Stimulated activated CD4-positive, alpha-beta T cell treated with anti-CD3 and anti-CD28 coated beads, TNF-alpha, amount 100 ng/mL, for 4 hours (primary cell): ENCODE results near the gene SLC38A10.
A peak's percentile ranks its signal among the peaks of the same experiment; 100 is the strongest.

Experiments used
- DNase-seq, 3 experiments: peaks; one replicate each; pipeline ENCODE4 v3.0.0-alpha.2; 2020; ENCODE audit warnings: low read depth in 3 of 3

SLC38A10 gene

GRCh38 chr17:81298991-81299738, 4.1 kb upstream of the SLC38A10 start:
- DNase-seq: no peak

- no peak for DNase-seq
Measured at GRCh38 chr17:81298325-81298990, 3.4 kb upstream of the SLC38A10 start.

GRCh38 chr17:81295676-81296381, 722 bp upstream of the SLC38A10 start:
- peak; percentile 9 to 18 (median 11) for DNase-seq

- DNase-seq: no peak
Measured at GRCh38 chr17:81294512-81295030, 536 bp downstream of the SLC38A10 start.

GRCh38 chr17:81292450-81292849, 2.7 kb downstream of the SLC38A10 start:
- DNase-seq: no peak

- DNase-seq: peak; percentile 48 to 67 (median 55)
Measured at GRCh38 chr17:81291662-81292061, 3.4 kb downstream of the SLC38A10 start.

GRCh38 chr17:81290230-81290629, 4.9 kb downstream of the SLC38A10 start:
- no peak for DNase-seq

GRCh38 chr17:81289627-81290026, 5.5 kb downstream of the SLC38A10 start:
- no peak for DNase-seq

GRCh38 chr17:81288715-81289114, 6.4 kb downstream of the SLC38A10 start:
- DNase-seq: no peak

- no peak for DNase-seq
Measured at GRCh38 chr17:81287741-81288430, 7.2 kb downstream of the SLC38A10 start.

- no peak for DNase-seq
Measured at GRCh38 chr17:81287152-81287551, 8.0 kb downstream of the SLC38A10 start.

GRCh38 chr17:81286491-81287145, 8.5 kb downstream of the SLC38A10 start:
- no peak for DNase-seq

GRCh38 chr17:81285894-81286293, 9.2 kb downstream of the SLC38A10 start:
- DNase-seq: no peak

GRCh38 chr17:81285179-81285878, 9.8 kb downstream of the SLC38A10 start:
- DNase-seq: peak; percentile 19 to 47 (median 34)

GRCh38 chr17:81282876-81283275, 12.2 kb downstream of the SLC38A10 start:
- DNase-seq: no peak

- no peak for DNase-seq
Measured at GRCh38 chr17:81282141-81282540, 13.0 kb downstream of the SLC38A10 start.

GRCh38 chr17:81280571-81280970, 14.5 kb downstream of the SLC38A10 start:
- DNase-seq: no peak

- DNase-seq: no peak
Measured at GRCh38 chr17:81279278-81280275, 15.5 kb downstream of the SLC38A10 start.

GRCh38 chr17:81278831-81279230, 16.3 kb downstream of the SLC38A10 start:
- no peak for DNase-seq
